ENCODE measurements around the gene RNF115. TPM values are rescaled to one million over a fixed set of nuclear protein-coding genes. Genes with fewer than 3 reads are reported as not detected.
"Not testable (repeated sequence)": the region's sequence is repeated elsewhere in the genome, so short reads cannot be mapped to it uniquely, and the experiment has no call there.

The RNF115 gene
- total and polyA plus RNA-seq, 5 experiments from 2014 or later = 5.8 to 18.9 (median 6.6) TPM

DNA sequence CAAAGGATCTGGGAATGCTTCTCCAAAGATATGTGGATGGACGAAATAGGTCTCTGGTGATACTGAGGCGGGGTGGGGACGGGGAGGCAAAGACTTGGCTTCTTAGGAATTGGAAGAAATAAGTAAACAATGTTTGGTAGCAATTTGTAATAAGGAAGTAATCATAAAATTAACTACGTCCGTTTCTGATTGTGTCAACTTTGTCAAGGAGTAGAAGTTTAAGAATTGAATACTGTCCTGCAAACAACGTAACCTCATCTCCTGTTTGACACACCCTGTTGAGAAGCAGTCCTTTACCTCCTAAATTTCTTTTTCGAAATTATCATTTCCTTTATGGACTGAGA is 576 bp upstream of the RNF115 start:
- Mint-ChIP-seq H3K9me3 (no peaks in the 10 kb centered on the region), H3K27me3 (no peaks in the 10 kb centered on the region), H3K4me1 (peaks cover 13 to 38% (median 22%) of the 10 kb centered on the region in 4 donors), H3K36me3 (peaks cover 5 to 41% (median 19%) of the 10 kb centered on the region in 3 donors), H3K4me3 (peak overlapping the region; percentile 96 to 99 (median 97)), H3K27ac (peak overlapping the region; percentile 91 to 98 (median 97))
- ATAC-seq (no peak), DNase-seq (no peak)
- POLR2A ChIA-PET = interaction anchor here (0.7 to 3.3 kb wide), 10 partner anchors 20 to 213 kb away, joined by 3 to 22 read pairs (median 6); partner anchors contain the start of genes ANKRD34A, NUDT17, PEX11B and PIAS3

DNA sequence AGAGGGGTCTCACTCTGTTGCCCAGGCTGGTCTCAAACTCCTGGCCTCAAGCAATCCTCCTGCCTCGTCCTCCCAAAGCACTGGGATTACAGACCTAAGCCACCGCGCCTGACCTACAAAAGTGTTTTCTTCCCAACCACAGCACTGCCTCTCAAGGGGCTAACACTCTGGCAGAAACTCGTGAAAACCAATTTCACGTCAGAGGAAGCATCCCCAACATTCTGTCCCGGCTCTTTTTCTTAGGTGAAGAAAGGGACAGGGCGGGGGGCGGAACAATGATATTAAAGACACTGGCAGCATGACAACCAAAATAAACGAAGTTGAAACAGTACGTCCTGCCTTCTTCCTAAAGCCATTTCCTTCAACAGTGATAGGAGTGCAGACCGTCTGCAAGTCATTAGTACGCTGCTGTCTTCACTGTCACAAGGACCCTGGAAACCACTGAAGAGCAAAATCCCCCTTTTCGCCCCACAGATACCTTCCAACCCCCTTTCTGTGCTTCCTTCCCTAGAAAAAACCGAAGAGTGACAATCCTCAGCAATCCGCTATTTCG is 1.0 kb downstream of the RNF115 start:
- Mint-ChIP-seq H3K27ac (peak overlapping the region in 4 of 10 donors; percentile 8 to 98 (median 81)), H3K4me3 (peak overlapping the region in 3 of 10 donors; percentile 41 to 97 (median 70)), H3K4me1 (peaks cover 11 to 32% (median 20%) of the 10 kb centered on the region in 4 donors), H3K36me3 (peaks cover 0 to 28% (median 10%) of the 10 kb centered on the region in 3 donors)
- H3K9me3 Mint-ChIP-seq, H3K27me3 Mint-ChIP-seq, DNase-seq: not testable (repeated sequence)
- POLR2A ChIA-PET = interaction anchor here (1.8 kb wide), 1 partner anchor 37 kb away, joined by 22 read pairs; the partner anchor contains the start of gene PIAS3
- peak in 1 of 2 donors; percentile 2 for ATAC-seq

DNA sequence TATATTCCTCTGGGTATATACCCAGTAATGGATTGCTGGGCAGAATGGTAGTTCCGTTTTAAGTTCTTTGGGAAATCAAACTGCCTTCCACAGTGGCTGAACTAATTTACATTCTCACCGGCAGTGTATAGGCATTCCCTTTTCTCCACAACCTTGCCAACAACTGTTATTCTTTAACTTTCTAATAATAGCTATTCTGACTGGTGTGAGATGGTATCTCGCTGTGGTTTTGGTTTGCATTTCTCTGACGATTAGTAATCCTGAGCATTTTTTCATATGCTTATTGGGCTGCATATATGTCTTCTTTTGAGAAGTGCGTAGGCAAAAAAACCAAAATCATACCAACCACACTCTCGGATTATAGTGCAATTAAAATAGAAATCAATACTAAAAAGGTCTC is 5.8 kb downstream of the RNF115 start:
- H3K36me3 Mint-ChIP-seq, DNase-seq, POLR2A ChIA-PET, ATAC-seq, H3K9me3 Mint-ChIP-seq, H3K27ac Mint-ChIP-seq, H3K4me3 Mint-ChIP-seq, H3K27me3 Mint-ChIP-seq: not testable (repeated sequence)
- H3K4me1 Mint-ChIP-seq = peaks cover 0 to 12% (median 2%) of the 10 kb centered on the region in 4 donors

DNA sequence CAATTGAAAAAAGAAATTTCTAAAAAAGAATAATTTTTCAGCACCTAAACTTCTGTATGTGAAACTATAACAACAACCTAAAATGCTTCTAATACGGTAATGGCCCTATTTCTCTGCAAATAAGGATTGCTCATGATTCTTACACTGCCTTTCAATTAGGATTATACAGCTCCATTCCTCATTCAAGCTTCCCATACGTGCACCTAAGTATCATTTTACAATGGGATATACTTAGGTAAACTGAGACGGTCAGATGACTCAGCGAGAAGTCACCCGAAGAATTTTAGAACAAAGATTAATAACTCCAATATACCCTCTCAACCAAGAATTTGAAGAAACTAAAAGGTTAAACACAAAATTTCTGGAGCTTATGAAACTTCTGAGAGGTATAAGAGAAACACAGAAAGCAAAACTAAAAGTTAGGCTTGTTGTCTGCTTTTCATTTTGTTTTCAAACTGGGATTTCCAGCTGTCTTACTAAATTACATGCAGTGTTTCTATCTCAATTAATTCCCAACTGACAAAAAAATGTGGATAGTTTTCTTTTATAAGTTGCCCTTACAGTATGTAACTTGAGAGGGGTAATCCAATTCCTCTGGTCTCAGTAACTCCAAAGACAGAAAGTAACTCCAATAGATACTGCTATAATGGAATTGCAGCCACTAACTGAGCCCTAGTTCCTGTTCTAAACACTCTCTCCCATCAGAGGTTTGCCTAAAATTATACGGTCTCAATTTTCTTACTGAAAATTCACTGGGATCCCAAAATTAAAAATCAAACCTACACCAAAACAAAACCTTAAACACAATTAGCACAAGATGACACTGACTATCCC is 10.7 kb downstream of the RNF115 start:
- H3K27me3 Mint-ChIP-seq, H3K27ac Mint-ChIP-seq, H3K9me3 Mint-ChIP-seq, POLR2A ChIA-PET, DNase-seq, H3K36me3 Mint-ChIP-seq, H3K4me3 Mint-ChIP-seq, ATAC-seq: not testable (repeated sequence)
- H3K4me1 Mint-ChIP-seq = peaks cover 2 to 17% (median 7%) of the 10 kb centered on the region in 4 donors

DNA sequence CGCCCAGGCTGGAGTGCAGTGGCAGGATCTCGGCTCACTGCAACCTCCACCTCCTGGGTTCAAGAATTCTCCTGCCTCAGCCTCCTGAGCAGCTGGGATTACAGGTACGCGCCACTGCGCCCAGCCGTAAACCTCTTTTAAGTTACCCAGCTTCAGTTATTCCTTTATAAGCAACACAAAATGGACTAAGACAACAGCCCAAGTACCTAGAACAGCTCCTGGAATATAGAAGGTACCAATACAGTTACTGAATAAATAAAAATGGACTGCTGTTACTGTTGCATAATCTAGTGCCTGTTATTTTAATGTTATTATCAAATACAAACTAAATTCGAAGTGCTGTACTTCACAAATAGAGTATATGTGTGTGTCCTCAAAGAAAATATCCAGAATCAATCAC is 17.1 kb downstream of the RNF115 start:
- no peak overlapping the region for H3K4me3 Mint-ChIP-seq
- POLR2A ChIA-PET = no interaction called here
- H3K27ac Mint-ChIP-seq = peak overlapping the region in 1 of 10 donors; percentile 75
- no peaks in the 10 kb centered on the region for H3K9me3 Mint-ChIP-seq
- peaks cover 19 to 55% (median 46%) of the 10 kb centered on the region in 4 donors for H3K4me1 Mint-ChIP-seq
- peaks cover 0 to 5% (median 0%) of the 10 kb centered on the region in 3 donors for H3K36me3 Mint-ChIP-seq
- H3K27me3 Mint-ChIP-seq = no peaks in the 10 kb centered on the region
- ATAC-seq = no peak
- DNase-seq = no peak

DNA sequence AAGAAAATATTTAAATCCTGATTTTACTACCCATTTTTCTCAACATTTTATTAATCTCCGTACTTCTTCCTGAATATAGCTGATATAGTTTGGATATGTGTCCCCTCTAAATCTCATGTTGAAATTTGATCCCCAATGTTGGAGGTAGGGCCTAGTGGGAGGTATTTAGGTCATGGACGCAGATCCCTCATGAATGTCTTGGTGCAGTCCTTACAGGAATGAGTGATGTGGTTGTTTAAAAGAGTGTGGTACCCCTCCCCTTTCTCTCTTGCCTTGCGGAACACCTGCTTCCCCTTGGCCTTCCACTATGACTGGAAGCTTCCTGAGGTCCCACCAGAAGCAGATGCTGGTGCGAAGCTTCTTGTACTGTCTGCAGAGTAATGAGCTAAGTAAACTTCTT is 17.5 kb downstream of the RNF115 start:
- ATAC-seq = no peak
- Mint-ChIP-seq H3K4me3 (no peak overlapping the region), H3K27ac (peak overlapping the region in 1 of 10 donors; percentile 75), H3K36me3 (peaks cover 0 to 5% (median 0%) of the 10 kb centered on the region in 3 donors), H3K4me1 (peaks cover 19 to 59% (median 50%) of the 10 kb centered on the region in 4 donors), H3K27me3 (no peaks in the 10 kb centered on the region), H3K9me3 (no peaks in the 10 kb centered on the region)
- POLR2A ChIA-PET = no interaction called here
- no peak for DNase-seq

DNA sequence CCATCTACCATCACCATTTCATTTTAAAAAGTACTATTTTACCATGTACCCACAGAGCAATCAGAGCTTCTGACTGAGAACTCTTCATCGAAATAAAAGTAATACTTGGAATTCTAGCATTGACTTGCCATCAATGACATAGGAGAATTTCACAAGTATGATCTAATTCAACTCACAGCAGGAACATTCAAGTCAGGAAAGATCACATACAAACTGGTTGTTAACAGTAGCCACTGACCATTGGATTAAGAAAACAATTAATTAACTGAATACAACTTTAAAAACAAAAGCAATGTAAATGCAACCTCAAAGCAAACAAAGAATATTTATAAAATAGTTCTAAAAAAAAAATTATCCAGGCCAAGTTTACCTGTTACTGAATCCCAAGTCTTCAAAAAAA is 18.8 kb downstream of the RNF115 start:
- Mint-ChIP-seq H3K4me3 (no peak overlapping the region), H3K4me1 (peaks cover 23 to 70% (median 60%) of the 10 kb centered on the region in 4 donors), H3K27ac (no peak overlapping the region), H3K27me3 (no peaks in the 10 kb centered on the region), H3K9me3 (no peaks in the 10 kb centered on the region), H3K36me3 (peaks cover 0 to 5% (median under 1%) of the 10 kb centered on the region in 3 donors)
- POLR2A ChIA-PET = interaction anchor here (1.0 kb wide), 1 partner anchor 19 kb away, joined by 3 read pairs; the partner anchor contains the start of genes POLR3C and RNF115
- DNase-seq = no peak
- ATAC-seq = no peak

DNA sequence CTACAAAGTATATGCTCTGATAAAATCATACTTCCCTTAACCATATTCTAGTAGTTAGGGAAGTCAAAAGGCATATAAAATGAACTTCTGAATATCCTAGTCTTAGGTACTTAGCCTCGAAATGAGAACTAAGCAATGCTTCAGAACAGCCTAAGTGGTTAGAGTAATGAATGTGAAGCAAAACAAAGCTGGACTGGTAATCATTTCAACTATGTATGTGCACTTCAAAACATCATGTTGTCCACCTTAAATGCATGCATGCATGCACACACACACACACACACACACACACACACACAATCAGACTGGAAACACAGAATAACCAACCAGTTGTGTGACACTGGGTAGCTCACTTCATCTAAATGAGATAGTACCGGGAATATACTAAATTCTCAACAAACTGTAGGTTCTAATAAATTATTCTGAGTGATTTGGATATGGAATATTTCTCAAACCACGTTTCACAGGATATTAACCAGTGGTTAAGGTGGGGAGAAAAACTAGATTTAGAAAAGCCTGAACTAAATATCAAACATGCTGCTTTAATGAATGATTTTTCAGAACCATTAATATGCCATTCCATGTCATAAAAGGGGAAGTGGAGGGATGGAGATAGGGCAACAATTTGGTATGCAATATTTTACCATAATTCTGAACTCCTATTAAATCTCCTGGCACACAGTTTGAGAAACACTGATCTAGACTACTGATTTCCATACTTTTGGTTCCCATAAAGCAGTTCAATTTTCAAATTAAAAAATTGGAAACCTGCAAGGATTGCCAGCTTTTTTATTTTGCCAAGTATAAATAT is 19.5 kb downstream of the RNF115 start:
- peaks cover 26 to 72% (median 64%) of the 10 kb centered on the region in 4 donors for H3K4me1 Mint-ChIP-seq
- H3K4me3 Mint-ChIP-seq = peak overlapping the region in 1 of 10 donors; percentile 9
- DNase-seq (no peak), ATAC-seq (no peak)
- H3K36me3 Mint-ChIP-seq = peaks cover 0 to 5% (median 4%) of the 10 kb centered on the region in 3 donors
- H3K9me3 Mint-ChIP-seq = peaks cover 0 to 3% (median 0%) of the 10 kb centered on the region in 9 donors
- peak overlapping the region in 1 of 10 donors; percentile 47 for H3K27ac Mint-ChIP-seq
- POLR2A ChIA-PET = interaction anchor here (1.0 kb wide), 1 partner anchor 20 kb away, joined by 3 read pairs; the partner anchor contains the start of genes POLR3C and RNF115
- H3K27me3 Mint-ChIP-seq = no peaks in the 10 kb centered on the region

DNA sequence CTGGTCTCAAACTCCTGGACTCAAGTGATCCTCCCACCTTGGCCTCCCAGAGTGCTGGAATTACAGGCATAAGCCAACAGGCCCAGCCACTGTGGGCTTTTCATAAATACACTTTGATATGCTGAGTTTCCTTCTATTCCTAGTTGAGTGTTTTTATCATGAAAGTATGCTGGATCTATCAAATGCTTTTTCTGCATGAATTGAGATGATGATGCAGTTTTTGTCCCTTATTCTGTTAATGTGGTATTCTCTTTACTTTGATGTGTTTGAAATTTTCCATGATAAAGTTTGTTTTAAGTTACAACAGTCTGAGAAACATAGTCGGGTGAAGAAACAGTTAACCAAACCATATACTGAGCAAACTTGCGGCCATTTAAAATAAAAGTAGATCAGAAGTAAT is 24.1 kb downstream of the RNF115 start:
- peaks cover 22 to 55% (median 47%) of the 10 kb centered on the region in 4 donors for H3K4me1 Mint-ChIP-seq
- peaks cover 0 to 32% (median 17%) of the 10 kb centered on the region in 9 donors for H3K9me3 Mint-ChIP-seq
- H3K27ac Mint-ChIP-seq = peak overlapping the region in 2 of 10 donors; percentile 6 to 50
- H3K4me3 Mint-ChIP-seq = no peak overlapping the region
- no peak for DNase-seq
- peaks cover 19 to 50% (median 30%) of the 10 kb centered on the region in 3 donors for H3K36me3 Mint-ChIP-seq
- POLR2A ChIA-PET = interaction anchor here (0.6 kb wide), 1 partner anchor 227 kb away, joined by 6 read pairs; no protein-coding TSS in a partner anchor
- H3K27me3 Mint-ChIP-seq = no peaks in the 10 kb centered on the region
- no peak for ATAC-seq

DNA sequence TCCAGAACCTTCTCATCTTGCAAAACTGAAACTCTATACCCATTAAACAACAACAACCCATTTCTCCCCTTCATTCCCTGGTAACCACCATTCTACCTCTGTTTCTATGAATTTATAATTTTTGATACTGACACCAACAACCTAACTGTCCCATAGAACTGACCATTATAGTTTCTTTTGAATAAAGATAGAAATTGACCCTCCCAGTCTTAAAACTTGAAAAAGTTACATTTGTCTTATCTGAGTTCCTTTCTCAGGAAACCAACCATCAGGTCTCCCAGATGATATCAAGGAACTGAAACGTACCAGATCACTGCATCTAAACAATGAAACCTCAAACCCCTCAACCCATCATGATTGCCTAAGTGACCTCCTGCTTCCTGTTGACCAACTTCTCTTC is 27.1 kb downstream of the RNF115 start:
- no peaks in the 10 kb centered on the region for H3K27me3 Mint-ChIP-seq
- ATAC-seq (no peak), DNase-seq (no peak)
- peaks cover 24 to 58% (median 52%) of the 10 kb centered on the region in 3 donors for H3K36me3 Mint-ChIP-seq
- H3K9me3 Mint-ChIP-seq = peaks cover 0 to 32% (median 17%) of the 10 kb centered on the region in 9 donors
- H3K27ac Mint-ChIP-seq = no peak overlapping the region
- POLR2A ChIA-PET = no interaction called here
- H3K4me1 Mint-ChIP-seq = peaks cover 22 to 28% (median 25%) of the 10 kb centered on the region in 4 donors
- H3K4me3 Mint-ChIP-seq = no peak overlapping the region

DNA sequence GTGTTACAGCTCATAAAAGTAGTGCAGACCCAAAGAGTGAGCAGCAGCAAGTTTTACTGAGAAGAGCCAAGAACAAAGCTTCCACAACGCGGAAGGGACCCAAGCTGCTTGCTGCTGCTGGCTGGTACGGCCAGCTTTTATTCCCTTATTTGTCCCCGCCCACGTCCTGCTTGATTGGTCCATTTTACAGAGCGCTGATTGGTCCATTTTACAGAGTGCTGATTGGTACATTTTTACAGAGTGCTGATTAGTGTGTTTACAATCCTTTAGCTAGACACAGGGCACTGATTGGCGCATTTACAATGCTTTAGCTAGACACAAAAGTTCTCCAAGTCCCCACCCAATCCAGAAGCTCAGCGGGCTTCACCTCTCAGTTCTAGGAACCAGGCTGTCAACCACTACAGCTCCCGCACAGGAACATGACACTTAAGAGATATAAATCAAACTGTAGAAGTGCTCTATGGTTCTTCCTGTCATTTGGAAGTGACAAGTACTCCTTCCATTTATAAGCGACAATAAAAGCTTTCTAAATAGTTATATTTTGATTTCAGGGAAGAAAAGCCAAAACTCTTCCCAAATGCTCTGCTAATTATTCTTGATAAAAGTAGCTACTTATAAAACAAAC is 28.5 kb downstream of the RNF115 start:
- no peaks in the 10 kb centered on the region for H3K27me3 Mint-ChIP-seq
- ATAC-seq = no peak
- peaks cover 24 to 58% (median 54%) of the 10 kb centered on the region in 3 donors for H3K36me3 Mint-ChIP-seq
- peak overlapping the region in 1 of 10 donors; percentile 29 for H3K27ac Mint-ChIP-seq
- POLR2A ChIA-PET = no interaction called here
- no peak for DNase-seq
- H3K4me1 Mint-ChIP-seq = peaks cover 14 to 20% (median 16%) of the 10 kb centered on the region in 4 donors
- peaks cover 0 to 32% (median 17%) of the 10 kb centered on the region in 9 donors for H3K9me3 Mint-ChIP-seq
- H3K4me3 Mint-ChIP-seq = no peak overlapping the region

DNA sequence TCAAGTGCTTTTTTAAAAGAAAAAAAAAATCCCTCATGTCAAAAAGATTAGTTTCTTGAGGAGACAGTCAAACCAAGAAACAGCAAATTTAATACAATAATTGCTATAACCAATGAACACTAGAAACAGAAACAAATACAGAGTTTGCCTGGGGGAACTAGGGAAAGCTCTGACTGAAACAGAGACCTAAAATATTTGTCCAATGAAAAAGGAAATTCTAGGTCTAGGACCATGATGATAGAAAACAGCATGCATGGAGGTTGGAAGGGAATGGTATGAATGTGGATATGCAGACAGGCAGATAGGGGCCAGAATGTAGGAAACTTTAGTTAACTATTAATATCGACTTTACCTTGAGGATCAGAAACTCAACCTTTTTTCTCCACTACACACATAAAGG is 31.4 kb downstream of the RNF115 start:
- no peak for ATAC-seq
- no peak overlapping the region for H3K4me3 Mint-ChIP-seq
- POLR2A ChIA-PET = no interaction called here
- H3K36me3 Mint-ChIP-seq = peaks cover 20 to 55% (median 35%) of the 10 kb centered on the region in 3 donors
- DNase-seq = no peak
- no peaks in the 10 kb centered on the region for H3K27me3 Mint-ChIP-seq
- H3K27ac Mint-ChIP-seq = peak overlapping the region in 1 of 10 donors; percentile 43
- peaks cover 10 to 17% (median 15%) of the 10 kb centered on the region in 4 donors for H3K4me1 Mint-ChIP-seq
- H3K9me3 Mint-ChIP-seq = peaks cover 0 to 17% (median 12%) of the 10 kb centered on the region in 9 donors
